ENCODE measurements around the gene ATG13.
"Not testable (repeated sequence)": the region's sequence is repeated elsewhere in the genome, so short reads cannot be mapped to it uniquely, and the experiment has no call there.

Gene ATG13

GRCh38 chr11:46649180-46649738 is 31.9 kb downstream of the ATG13 start:
- no peak for FAIRE-seq

GRCh38 chr11:46655631-46656030 is 38.3 kb downstream of the ATG13 start:
- FAIRE-seq, result no peak

- no peak for FAIRE-seq
Observed at GRCh38 chr11:46657186-46657585, 39.8 kb downstream of the ATG13 start.

GRCh38 chr11:46658259-46658658 is 40.9 kb downstream of the ATG13 start:
- FAIRE-seq, result no peak

- FAIRE-seq, result no peak
Observed at GRCh38 chr11:46659908-46660307, 42.6 kb downstream of the ATG13 start.

- no peak for FAIRE-seq
Observed at GRCh38 chr11:46661836-46662235, 44.5 kb downstream of the ATG13 start.

GRCh38 chr11:46662366-46662765 is 45.0 kb downstream of the ATG13 start:
- FAIRE-seq, result no peak

GRCh38 chr11:46663277-46663940 is 46.1 kb downstream of the ATG13 start:
- FAIRE-seq, result no peak

GRCh38 chr11:46664612-46665011 is 47.3 kb downstream of the ATG13 start:
- no peak for FAIRE-seq

- no peak for FAIRE-seq
Observed at GRCh38 chr11:46665356-46665755, 48.0 kb downstream of the ATG13 start.

GRCh38 chr11:46666516-46666915 is 49.2 kb downstream of the ATG13 start:
- no peak for FAIRE-seq

- no peak for FAIRE-seq
Observed at GRCh38 chr11:46667043-46667481, 49.7 kb downstream of the ATG13 start.

GRCh38 chr11:46668480-46669085 is 51.2 kb downstream of the ATG13 start:
- FAIRE-seq, result no peak

- no peak for FAIRE-seq
Observed at GRCh38 chr11:46669711-46670139, 52.4 kb downstream of the ATG13 start.

GRCh38 chr11:46670521-46670920 is 53.2 kb downstream of the ATG13 start:
- FAIRE-seq, result not testable (repeated sequence)

GRCh38 chr11:46671958-46672315 is 54.6 kb downstream of the ATG13 start:
- FAIRE-seq, result no peak

- FAIRE-seq, result no peak
Observed at GRCh38 chr11:46672381-46672839, 55.1 kb downstream of the ATG13 start.

GRCh38 chr11:46673713-46674462 is 56.5 kb downstream of the ATG13 start:
- FAIRE-seq, result no peak

- FAIRE-seq, result no peak
Observed at GRCh38 chr11:46674463-46675287, 57.3 kb downstream of the ATG13 start.

GRCh38 chr11:46675288-46675851 is 58.0 kb downstream of the ATG13 start:
- no peak for FAIRE-seq

- no peak for FAIRE-seq
Observed at GRCh38 chr11:46675949-46676348, 58.6 kb downstream of the ATG13 start.

- FAIRE-seq, result no peak
Observed at GRCh38 chr11:46676436-46677158, 59.2 kb downstream of the ATG13 start.

Data from A204.1 (cell line).